K562 (cell line): ENCODE results near the gene GZF1.

Experiments used
- ATF2 ChIP-seq: sonication (generic); formaldehyde crosslinking; IDR thresholded peaks from 2 replicates; pipeline ENCODE4 v1.8.1; 2022; ENCODE audit warnings: missing genetic modification reagents
- E2F6 ChIP-seq, 2 experiments: IDR thresholded peaks; 2 replicates each; pipeline ENCODE4 v1.6.1; 2011; ENCODE audit warnings: borderline replicate concordance in 1 of 2, control low read depth in 1 of 2, low read depth in 1 of 2, low read length in 1 of 2, mild to moderate bottlenecking in 1 of 2, mixed read lengths in 1 of 2, moderate library complexity in 1 of 2; ENCODE audit not compliant: insufficient read depth in 1 of 2, insufficient read length in 1 of 2, poor library complexity in 1 of 2, severe bottlenecking in 1 of 2; ENCODE audit errors: extremely low read depth in 1 of 2
- FOXA1 ChIP-seq: fragments of 450-650 bp; IDR thresholded peaks from 2 replicates; pipeline ENCODE4 v1.6.1; 2016; ENCODE audit warnings: mild to moderate bottlenecking, borderline replicate concordance
- GABPA ChIP-seq: fragments of 200-800 bp; sonication (Bioruptor generic); conservative IDR thresholded peaks from 2 replicates; pipeline ENCODE4 v1.6.1; 2016; ENCODE audit warnings: low read depth, missing genetic modification characterization, missing compliant biosample characterization
- KLF10 ChIP-seq: fragments of 250-450 bp; sonication (Bioruptor Pico); IDR thresholded peaks from 2 replicates; pipeline ENCODE4 v1.6.1; 2021; ENCODE audit warnings: matching md5 sums
- NEUROD1 ChIP-seq: fragments of 150-350 bp; IDR thresholded peaks from 2 replicates; pipeline ENCODE4 v1.6.1; 2014; ENCODE audit warnings: borderline replicate concordance, low read length, low read depth; ENCODE audit not compliant: partially characterized antibody
- PHF8 ChIP-seq: fragments of 200-600 bp; sonication (generic); IDR thresholded peaks from 2 replicates; pipeline ENCODE4 v1.6.1; 2012; ENCODE audit warnings: mixed run types, mild to moderate bottlenecking, inconsistent platforms, low read length, moderate library complexity, borderline replicate concordance
- POLR2A ChIP-seq: fragments of 450-650 bp; conservative IDR thresholded peaks from 2 replicates; pipeline ENCODE4 v1.6.1; 2016
- RFX5 ChIP-seq: IDR thresholded peaks from 2 replicates; pipeline ENCODE4 v1.6.1; 2011; ENCODE audit warnings: low read depth, mild to moderate bottlenecking, improper control_type of control experiment, low read length
- SREBF1 ChIP-seq: fragments of 150-350 bp; IDR thresholded peaks from 2 replicates; pipeline ENCODE4 v1.6.1; 2014; ENCODE audit warnings: antibody characterized with exemption, low read depth, low read length, borderline replicate concordance
- SRSF1 ChIP-seq: fragments of 200-400 bp; formaldehyde crosslinking; IDR thresholded peaks from 2 replicates; pipeline ENCODE4 v1.6.1; 2017; ENCODE audit warnings: mild to moderate bottlenecking, low read depth, low read length, moderate library complexity
- TAF7 ChIP-seq: fragments of 450-650 bp; IDR thresholded peaks from 2 replicates; pipeline ENCODE4 v1.6.1; 2016; ENCODE audit warnings: missing genetic modification characterization, missing compliant biosample characterization
- USF1 ChIP-seq: sonication (generic); formaldehyde crosslinking; IDR thresholded peaks from 2 replicates; pipeline ENCODE4 v1.9.0; 2022; ENCODE audit warnings: mild to moderate bottlenecking, missing genetic modification reagents
- ZNF512 ChIP-seq: IDR thresholded peaks from 2 replicates; pipeline ENCODE4 v1.6.1; 2016; ENCODE audit warnings: missing genetic modification characterization, missing compliant biosample characterization

- TF ChIP-seq NEUROD1: no peak
- no peak for TF ChIP-seq SRSF1
- no peak for TF ChIP-seq SREBF1
- no peak for TF ChIP-seq RFX5
- TF ChIP-seq FOXA1: no peak
- no peak for TF ChIP-seq POLR2A
- no peak for TF ChIP-seq KLF10 (CRISPR knock-in tag)
- no peak for TF ChIP-seq PHF8
- no peak for TF ChIP-seq USF1 (CRISPR knock-in tag)
- TF ChIP-seq E2F6 (IDR thresholded peaks at IDR 0.05; ENCODE audit: borderline replicate concordance in 1 of 2, extremely low read depth in 1 of 2, insufficient read depth in 1 of 2, insufficient read length in 1 of 2, low read depth in 1 of 2, low read length in 1 of 2, poor library complexity in 1 of 2, severe bottlenecking in 1 of 2): no peak
- TF ChIP-seq TAF7: no peak
- no peak for TF ChIP-seq GABPA (tag)
- no peak for TF ChIP-seq ZNF512 (tag)
- no peak for TF ChIP-seq ATF2 (CRISPR knock-in tag)
Measured at GRCh38 chr20:23361119-23361475, 885 bp upstream of the GZF1 start.
